ENCODE measurements around the gene MFN1.

Gene MFN1

GRCh38 chr3:179347345-179348194 lies at the start of gene MFN1:
Gene MFN1 (plus strand): TSS chr3:179347709. CDS start chr3:179348852, 1,143 bp downstream.
- peak within 1 kb of the TSS; percentile 92 for H3K4me3 ChIP-seq (ENCODE audit: low read depth, low read length)
- H3K9me3 ChIP-seq (ENCODE audit: severe bottlenecking): no peaks in the 10 kb centered on the region
- DNase-seq: peak; percentile 94
- no peaks in the 10 kb centered on the region for H3K27me3 ChIP-seq (ENCODE audit: insufficient read depth, low read depth, severe bottlenecking)
- TF ChIP-seq CTCF (IDR thresholded peaks at IDR 0.05; ENCODE audit: low read depth, low read length): no peak
- H3K27ac ChIP-seq: peak within 1 kb of the TSS; percentile 78
- H3K36me3 ChIP-seq: peaks cover 24% of the 10 kb centered on the region

GRCh38 chr3:179297971-179298725 lies 49.4 kb upstream of the MFN1 start:
- Histone ChIP-seq H3K27me3 (ENCODE audit: insufficient read depth, low read depth, severe bottlenecking) (no peaks in the 10 kb centered on the region), H3K4me3 (ENCODE audit: low read depth, low read length) (no peak overlapping the region), H3K27ac (no peak overlapping the region), H3K9me3 (ENCODE audit: severe bottlenecking) (peaks cover 3% of the 10 kb centered on the region), H3K36me3 (no peaks in the 10 kb centered on the region)
- TF ChIP-seq CTCF (IDR thresholded peaks at IDR 0.05; ENCODE audit: low read depth, low read length): no peak
- no peak for DNase-seq

DNA sequence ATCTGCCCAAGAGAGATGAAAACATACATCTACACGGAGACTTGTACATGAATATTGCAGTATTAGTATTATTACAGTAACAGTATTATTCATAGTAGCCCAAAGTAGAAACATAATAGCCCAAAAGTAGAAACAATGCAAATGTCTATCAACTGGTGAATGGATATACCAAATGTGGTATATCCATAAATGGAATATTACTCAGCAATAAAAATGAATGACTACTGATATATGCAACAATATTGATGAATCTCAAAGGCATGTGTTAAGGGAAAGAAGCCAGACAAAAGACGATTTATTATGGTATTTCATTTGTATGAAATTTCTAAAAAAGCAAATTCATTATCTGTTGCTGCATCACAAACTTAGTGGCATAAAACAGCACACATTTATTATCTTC lies 48.2 kb upstream of the MFN1 start:
- H3K4me3 ChIP-seq (ENCODE audit: low read depth, low read length): no peak overlapping the region
- H3K9me3 ChIP-seq (ENCODE audit: severe bottlenecking): peaks cover 3% of the 10 kb centered on the region
- H3K27me3 ChIP-seq (ENCODE audit: insufficient read depth, low read depth, severe bottlenecking): no peaks in the 10 kb centered on the region
- H3K36me3 ChIP-seq: no peaks in the 10 kb centered on the region
- DNase-seq: no peak
- TF ChIP-seq CTCF (IDR thresholded peaks at IDR 0.05; ENCODE audit: low read depth, low read length): no peak
- H3K27ac ChIP-seq: no peak overlapping the region

DNA sequence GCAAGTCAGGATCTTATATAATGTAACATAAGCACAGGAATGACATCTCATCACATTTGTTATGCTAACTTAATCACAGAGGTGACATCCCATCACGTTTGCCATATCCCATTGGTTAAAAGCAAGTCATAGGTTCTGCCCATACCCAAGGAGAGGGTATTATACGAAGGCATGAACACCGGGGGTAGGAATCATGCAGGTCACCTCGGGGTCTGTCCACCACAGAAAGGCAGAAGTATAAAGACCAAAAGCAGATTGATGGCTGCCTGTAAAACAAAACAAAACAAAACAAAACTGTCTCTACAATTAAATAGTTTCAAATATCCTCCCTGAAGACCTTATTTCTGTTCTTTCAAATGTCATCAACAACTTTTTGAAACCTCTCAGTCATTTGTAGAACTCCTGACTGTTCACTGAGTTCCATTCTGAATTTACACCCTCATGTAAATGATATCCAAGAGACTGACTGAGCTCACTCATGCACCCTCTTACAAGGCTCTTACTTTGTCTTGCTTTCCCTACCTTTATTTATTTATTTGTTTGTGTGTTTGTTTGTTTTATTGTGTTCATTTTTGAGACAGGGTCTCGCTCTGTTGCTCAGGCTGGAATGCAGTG lies 47.4 kb upstream of the MFN1 start:
- no peak for DNase-seq
- Histone ChIP-seq H3K27ac (no peak overlapping the region), H3K27me3 (ENCODE audit: insufficient read depth, low read depth, severe bottlenecking) (no peaks in the 10 kb centered on the region), H3K9me3 (ENCODE audit: severe bottlenecking) (peaks cover 3% of the 10 kb centered on the region), H3K4me3 (ENCODE audit: low read depth, low read length) (no peak overlapping the region), H3K36me3 (no peaks in the 10 kb centered on the region)
- no peak for TF ChIP-seq CTCF (IDR thresholded peaks at IDR 0.05; ENCODE audit: low read depth, low read length)

DNA sequence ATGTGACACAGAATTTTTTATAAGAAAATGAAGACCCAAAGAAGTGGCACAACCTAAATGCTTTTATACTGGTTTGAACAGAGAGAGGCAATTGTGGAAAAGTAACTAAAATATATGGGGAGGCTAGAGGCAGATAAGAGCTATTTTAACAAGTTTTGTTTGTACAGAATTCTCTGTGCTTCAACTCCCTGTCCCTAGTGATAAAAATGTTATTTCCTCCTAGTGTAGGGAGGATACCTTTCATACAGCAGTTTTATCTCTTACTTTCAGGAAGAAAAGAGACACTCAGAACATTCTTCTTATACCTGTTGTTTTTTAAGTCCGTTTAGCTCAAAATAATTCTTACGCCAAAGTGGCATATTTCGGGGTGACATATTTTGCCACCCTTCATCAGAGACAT lies 45.9 kb upstream of the MFN1 start:
- no peak for DNase-seq
- H3K4me3 ChIP-seq (ENCODE audit: low read depth, low read length): no peak overlapping the region
- no peak overlapping the region for H3K27ac ChIP-seq
- peaks cover 3% of the 10 kb centered on the region for H3K9me3 ChIP-seq (ENCODE audit: severe bottlenecking)
- H3K27me3 ChIP-seq (ENCODE audit: insufficient read depth, low read depth, severe bottlenecking): no peaks in the 10 kb centered on the region
- no peak for TF ChIP-seq CTCF (IDR thresholded peaks at IDR 0.05; ENCODE audit: low read depth, low read length)
- no peaks in the 10 kb centered on the region for H3K36me3 ChIP-seq
